ENCODE data around the gene RBMS1.
"Not testable (repeated sequence)": the region's sequence is repeated elsewhere in the genome, so short reads cannot be mapped to it uniquely, and the experiment has no call there.

Gene RBMS1

GRCh38 chr2:160499865-160500264 is 6.3 kb upstream of the RBMS1 start:
- DNase-seq, result no peak

DNA sequence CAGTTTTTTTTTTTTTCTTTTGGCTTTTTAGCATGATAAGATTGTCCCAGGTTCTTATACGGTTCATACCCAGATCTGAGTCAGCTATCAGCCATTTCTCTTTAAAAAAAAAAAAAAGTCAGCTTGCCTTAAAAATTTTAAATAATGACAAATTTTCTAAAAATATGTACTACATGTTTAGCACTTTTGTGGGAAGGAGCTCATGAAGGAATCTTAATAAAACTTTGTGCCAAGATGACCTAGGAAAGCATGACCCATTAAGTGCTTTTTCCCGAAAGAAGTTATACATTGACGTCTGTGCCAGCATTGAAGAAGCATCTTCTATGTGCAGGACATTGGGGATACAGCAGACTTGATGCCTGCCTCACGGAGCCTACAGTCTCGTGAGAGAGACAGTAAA is 4.5 kb upstream of the RBMS1 start:
- DNase-seq, result no peak

- peak; percentile 46 for DNase-seq
These were observed 616 bp upstream of the RBMS1 start for GRCh38 chr2:160494201-160494644.

DNA sequence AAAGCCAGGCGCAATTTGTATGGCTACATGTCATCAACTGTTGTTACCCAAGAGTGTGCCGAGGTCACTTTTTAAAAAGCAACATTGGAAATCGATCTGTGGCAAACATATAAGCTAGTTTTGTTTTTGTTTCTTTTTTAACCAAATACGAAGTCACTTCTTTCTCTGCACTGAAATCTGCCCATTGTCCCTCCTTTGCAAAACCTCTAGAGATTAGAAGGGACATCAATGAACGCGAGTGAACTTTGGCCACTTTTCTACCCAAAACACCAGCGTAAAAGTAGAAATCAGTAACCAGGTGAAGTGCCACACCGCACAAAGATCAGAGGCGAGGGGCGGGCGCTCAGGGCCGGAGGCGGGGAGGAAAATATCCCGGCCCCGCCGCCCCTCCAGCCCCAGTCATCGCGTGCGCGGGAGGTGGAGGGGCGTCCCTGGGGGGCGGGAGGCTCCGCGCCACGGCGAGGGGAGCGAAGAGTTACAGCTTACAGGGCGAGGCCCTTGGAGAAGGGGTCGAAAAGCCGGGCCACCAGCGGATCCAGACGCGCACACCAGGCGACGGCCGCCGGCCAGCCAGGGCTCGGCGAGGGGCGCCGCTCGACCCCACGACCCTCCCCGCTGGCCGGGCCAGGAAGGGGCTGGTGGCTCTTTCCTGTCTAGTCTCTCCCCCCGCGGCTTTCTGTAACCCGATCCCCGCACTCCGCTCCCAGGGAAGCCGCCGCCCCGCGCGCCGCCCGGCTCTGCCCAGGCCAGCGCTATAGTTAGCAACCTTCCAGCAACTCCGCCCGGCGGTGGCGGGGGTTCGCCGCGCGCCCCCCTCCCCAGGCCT is 993 bp downstream of the RBMS1 start:
- peak; percentile 90 for DNase-seq

- peak; percentile 45 for DNase-seq
These were observed 1.7 kb downstream of the RBMS1 start for GRCh38 chr2:160491911-160492371.

- no peak for DNase-seq
These were observed 2.6 kb downstream of the RBMS1 start for GRCh38 chr2:160490733-160491685.

DNA sequence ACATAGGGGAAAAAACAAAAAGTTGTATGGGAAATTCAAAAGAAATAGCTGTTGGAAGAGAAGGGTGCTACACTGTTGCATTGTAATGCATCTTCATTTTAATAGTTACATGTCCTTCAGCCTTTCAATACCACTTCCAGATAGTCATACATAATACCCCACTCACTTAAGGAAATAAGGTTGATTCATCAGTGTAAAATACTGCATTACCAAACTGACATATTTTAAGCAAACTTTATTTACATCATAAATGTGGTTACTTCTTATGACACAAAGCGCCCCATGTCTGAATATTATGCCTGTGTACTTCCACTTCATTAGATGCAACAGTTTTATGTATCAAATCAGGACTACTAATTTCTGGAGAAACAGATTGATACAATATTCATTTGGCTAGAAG is 4.5 kb downstream of the RBMS1 start:
- no peak for DNase-seq

GRCh38 chr2:160488289-160488688 is 5.3 kb downstream of the RBMS1 start:
- not testable (repeated sequence) for DNase-seq

- DNase-seq, result no peak
These were observed 7.3 kb downstream of the RBMS1 start for GRCh38 chr2:160486341-160486740.

DNA sequence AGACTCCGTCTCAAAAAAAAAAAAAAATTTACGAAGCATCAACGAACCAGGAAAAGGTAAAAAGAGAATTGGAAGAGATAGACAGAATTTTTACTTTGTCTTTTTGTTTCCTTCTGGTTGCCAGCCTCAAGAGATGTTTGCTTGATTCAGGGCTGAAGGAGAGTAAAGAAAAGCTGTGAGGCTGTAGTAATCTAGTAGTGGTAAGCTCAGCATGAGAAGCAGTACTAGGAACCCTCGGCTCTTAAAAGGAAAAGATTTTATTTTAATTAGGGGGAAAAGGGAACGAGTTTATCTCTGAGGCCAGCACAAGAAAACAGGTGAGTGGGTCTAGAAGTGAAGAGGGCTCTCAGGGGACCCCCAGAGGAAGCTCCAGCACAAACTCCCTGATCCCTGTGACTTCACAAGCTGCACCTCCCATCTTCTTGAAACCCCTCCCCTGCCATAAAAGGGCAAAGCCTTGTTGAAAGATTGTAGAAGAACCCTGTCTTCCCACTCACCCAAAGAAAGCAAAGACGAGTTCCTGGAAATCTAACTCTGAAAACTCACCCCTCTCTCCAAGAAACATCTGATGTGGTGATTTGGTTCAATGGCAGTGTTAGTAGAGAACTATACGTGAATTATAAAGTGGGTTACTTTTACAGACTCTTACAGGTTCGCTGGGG is 8.6 kb downstream of the RBMS1 start:
- DNase-seq, result no peak

DNA sequence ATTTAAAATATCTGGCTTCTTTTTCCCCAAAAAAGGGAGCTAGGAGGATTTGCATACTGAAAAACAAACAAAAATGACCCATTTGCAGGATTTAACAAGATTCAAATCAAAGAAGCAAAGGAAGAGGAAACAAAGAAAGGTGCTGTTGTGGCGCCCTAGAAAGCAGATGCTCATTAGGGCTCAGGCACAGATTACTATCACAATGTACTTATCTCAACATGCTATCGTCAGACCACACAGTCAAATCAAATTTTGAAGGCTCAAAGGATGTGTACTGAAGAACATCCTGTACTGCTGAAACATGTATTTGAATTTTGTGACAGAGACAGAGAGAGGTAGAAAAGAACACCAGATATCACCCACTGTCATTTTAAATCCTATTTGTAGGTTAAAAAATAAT is 10.9 kb downstream of the RBMS1 start:
- no peak for DNase-seq

DNA sequence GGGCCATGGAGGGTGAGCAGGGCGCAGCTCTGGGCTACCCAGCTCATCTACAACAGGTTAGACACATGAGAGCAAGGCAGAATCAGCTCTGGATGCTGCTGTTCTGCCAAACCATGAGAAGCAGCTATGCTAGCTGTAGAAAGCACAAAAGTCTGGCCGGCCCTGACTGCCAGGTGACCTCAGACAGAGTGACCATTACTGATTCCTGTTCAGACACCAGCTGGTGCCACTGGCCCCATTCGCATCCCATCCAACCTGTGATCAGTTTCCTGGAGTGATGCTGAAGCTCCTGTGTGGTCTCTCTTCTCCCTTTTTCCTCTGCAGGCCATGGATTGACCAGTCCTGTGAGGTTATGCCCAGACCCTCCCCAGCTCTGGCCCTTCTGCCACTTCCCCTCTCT is 14.3 kb downstream of the RBMS1 start:
- no peak for DNase-seq

DNA sequence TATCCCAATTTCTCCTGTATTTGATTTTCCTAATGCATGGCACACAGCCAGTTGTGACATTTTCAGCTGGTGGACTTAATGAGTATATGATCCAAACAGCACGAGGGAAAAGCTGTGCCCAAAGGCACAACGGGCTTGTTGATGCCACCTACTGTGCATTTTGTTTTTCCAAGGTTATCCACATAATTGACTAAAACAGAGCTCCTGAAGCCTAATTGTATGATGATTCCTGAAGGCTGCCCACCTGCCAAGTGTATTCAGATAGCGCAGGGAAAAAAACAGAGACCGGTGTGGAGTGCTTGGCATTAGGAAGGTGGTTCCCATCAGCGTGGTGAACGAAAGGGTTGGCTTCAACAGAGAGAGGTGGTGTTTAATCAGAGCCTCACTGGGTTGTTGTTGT is 14.9 kb downstream of the RBMS1 start:
- no peak for DNase-seq

DNA sequence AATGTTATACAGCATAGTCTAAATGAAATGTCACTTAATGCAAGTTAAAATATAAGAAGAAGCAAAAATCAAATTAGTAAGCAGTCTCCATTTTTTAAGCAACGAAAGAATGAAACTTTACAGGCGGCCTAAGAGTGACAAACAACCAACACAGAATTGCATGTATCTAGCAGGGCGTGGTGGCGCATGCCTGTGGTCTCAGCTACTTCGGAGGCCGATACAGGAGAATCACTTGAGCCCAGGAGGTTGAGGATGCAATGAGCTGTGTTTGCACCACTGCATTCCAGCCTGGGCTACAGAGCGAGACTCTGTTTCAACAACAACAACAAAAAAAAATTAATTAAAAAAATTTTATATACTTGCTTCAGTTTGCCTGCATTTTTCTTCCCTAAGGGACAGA is 16.6 kb downstream of the RBMS1 start:
- DNase-seq, result no peak

DNA sequence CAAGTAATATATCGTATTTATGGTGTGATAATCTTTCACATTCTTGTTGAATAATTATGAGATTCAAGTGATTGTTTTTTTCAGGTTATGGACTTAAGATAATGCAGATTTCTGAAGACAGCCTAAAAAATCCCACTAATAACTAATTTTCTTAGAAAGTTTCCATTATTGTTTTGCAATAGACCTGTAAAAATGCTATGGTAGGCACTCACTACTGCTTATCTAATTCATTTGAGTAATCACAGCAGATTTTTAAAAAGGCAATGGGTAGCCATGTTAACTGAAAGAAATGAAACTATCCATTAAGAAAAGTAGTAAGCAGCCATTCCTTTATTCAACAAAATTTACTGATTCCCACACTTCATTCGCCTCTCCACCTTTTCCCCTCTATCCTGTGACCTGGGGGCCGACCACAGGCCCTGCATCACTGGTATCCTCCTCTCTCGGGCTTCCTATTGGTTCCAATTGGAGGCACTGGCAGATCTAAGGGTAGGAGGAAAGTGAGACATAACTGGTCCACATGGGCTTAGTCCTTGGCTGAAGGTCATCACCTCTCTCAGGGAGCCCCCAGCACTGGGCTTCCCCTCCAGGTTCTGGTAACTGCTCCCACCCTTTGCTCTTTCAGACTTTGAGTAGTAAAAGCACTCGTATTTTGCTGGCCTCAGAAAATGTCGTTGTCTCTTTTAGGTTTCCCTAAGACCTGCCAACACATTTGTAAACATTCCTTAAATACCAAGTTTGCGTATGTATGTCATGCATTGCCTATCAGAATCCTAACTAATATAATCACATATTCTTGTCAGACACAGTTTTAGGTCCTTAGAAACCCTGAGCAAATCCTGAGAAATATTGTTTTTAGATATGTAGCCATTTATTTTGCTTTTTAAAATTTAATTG is 18.5 kb downstream of the RBMS1 start:
- DNase-seq, result no peak

GRCh38 chr2:160474319-160474645 is 19.3 kb downstream of the RBMS1 start:
- DNase-seq, result no peak

DNA sequence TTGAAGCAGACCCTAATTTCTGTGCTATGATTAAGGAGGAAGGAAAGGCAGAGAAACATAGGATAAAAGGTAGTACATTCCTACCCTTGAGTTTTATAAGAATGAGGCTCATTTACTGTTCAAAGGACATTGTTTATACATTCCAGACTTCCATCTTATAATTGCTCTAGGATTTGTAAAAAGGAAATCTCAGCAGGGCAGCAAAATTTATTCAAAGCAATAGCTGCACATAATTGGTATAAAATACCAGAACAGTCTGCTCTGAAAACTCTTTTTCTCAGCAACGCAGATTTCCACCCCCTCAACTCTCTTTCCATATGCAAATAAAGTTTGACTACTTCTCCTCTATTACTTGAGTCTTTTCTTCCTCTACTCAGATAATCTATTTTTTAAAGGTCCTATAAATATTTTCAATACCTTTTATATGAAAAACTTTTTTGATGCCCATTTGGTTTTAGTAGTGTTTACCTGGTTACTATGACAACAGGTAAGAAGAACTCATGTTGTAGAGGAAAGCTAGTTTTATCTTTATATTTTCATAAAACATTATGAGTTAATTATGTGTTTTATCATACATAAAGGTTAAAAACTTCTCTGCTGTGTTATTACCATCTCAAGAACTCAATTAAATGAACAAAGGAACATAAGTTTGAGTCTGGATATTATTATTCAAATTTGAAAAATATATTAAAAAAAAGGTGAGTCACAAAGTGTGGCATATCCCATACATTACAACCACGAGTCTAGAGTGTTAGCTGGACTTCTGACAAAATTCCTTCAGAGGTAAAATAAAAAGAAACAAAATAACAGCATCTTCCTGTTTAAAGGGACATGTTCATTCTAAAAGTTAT is 19.9 kb downstream of the RBMS1 start:
- DNase-seq, result no peak

- no peak for DNase-seq
These were observed 20.8 kb downstream of the RBMS1 start for GRCh38 chr2:160472839-160473251.

GRCh38 chr2:160471950-160472349 is 21.7 kb downstream of the RBMS1 start:
- no peak for DNase-seq

- DNase-seq, result no peak
These were observed 23.9 kb downstream of the RBMS1 start for GRCh38 chr2:160469621-160470204.

- DNase-seq, result no peak
These were observed 24.4 kb downstream of the RBMS1 start for GRCh38 chr2:160469164-160469563.
